ENCODE measurements around the gene XKR7. TPM values are rescaled to one million over a fixed set of nuclear protein-coding genes. Genes with fewer than 3 reads are reported as not detected.

The XKR7 gene
- total RNA-seq, 2 donors from 2014 or later, result not detected

Other genes starting within 250 kb of the XKR7 start
- 100 to 1,000 TPM; 137 to 187 TPM for gene BCL2L1, start 245.3 kb upstream of the XKR7 start, total RNA-seq
- gene TPX2, start 228.9 kb upstream of the XKR7 start, total RNA-seq, result 1 to 10 TPM; 1.5 TPM
- gene MYLK2, start 148.8 kb upstream of the XKR7 start, total RNA-seq, result not detected
- gene FOXS1, start 122.5 kb upstream of the XKR7 start, total RNA-seq, result 10 to 100 TPM; 13.9 to 44.5 TPM
- 1 to 10 TPM; 3.9 to 5.6 TPM for gene DUSP15, start 97.6 kb upstream of the XKR7 start, total RNA-seq
- gene TTLL9, start 97.5 kb upstream of the XKR7 start, total RNA-seq, result not detected
- 1 to 10 TPM; 3.0 to 4.7 TPM for gene PDRG1, start 16.1 kb upstream of the XKR7 start, total RNA-seq
- 1 to 10 TPM; 2.7 to 6.4 TPM for gene CCM2L, start 42.3 kb downstream of the XKR7 start, total RNA-seq
- 10 to 100 TPM; 29.0 to 38.1 TPM for gene HCK, start 84.1 kb downstream of the XKR7 start, total RNA-seq
- gene TM9SF4, start 141.6 kb downstream of the XKR7 start, total RNA-seq, result 10 to 100 TPM; 33.4 TPM
- gene PLAGL2, start 239.6 kb downstream of the XKR7 start, total RNA-seq, result 1 to 10 TPM; 3.8 to 7.5 TPM
- 10 to 100 TPM; 30.8 to 37.1 TPM for gene POFUT1, start 239.7 kb downstream of the XKR7 start, total RNA-seq

Data from thoracic aorta (tissue), 2 donors.